Activated CD4-positive, alpha-beta T cell treated with anti-CD3 and anti-CD28 coated beads, Interleukin-2, amount 50 U/mL, for 48 hours (primary cell): ENCODE measurements around the gene THRB.
A peak's percentile ranks its signal among the peaks of the same experiment; 100 is the strongest.

Experiments used
- DNase-seq, 2 experiments: peaks; one replicate each; pipeline ENCODE4 v3.0.0-alpha.2; 2020

Gene THRB

GRCh38 chr3:24202071-24202470 lies 292.6 kb downstream of the THRB start:
- DNase-seq, result no peak

- no peak for DNase-seq
Measured at GRCh38 chr3:24201301-24201700, 293.3 kb downstream of the THRB start.

GRCh38 chr3:24199775-24200247 lies 294.8 kb downstream of the THRB start:
- no peak for DNase-seq

GRCh38 chr3:24199300-24199699 lies 295.4 kb downstream of the THRB start:
- DNase-seq, result no peak

- DNase-seq, result no peak
Measured at GRCh38 chr3:24198728-24199127, 295.9 kb downstream of the THRB start.

GRCh38 chr3:24197809-24198208 lies 296.8 kb downstream of the THRB start:
- no peak for DNase-seq

- DNase-seq, result no peak
Measured at GRCh38 chr3:24196526-24196925, 298.1 kb downstream of the THRB start.

- DNase-seq, result no peak
Measured at GRCh38 chr3:24195504-24196230, 299.0 kb downstream of the THRB start.

- no peak for DNase-seq
Measured at GRCh38 chr3:24192469-24193056, 302.1 kb downstream of the THRB start.

GRCh38 chr3:24191801-24192403 lies 302.7 kb downstream of the THRB start:
- no peak for DNase-seq

GRCh38 chr3:24190256-24190655 lies 304.4 kb downstream of the THRB start:
- DNase-seq, result no peak

GRCh38 chr3:24185738-24186384 lies 308.8 kb downstream of the THRB start:
- peak; percentile 10 to 32 for DNase-seq

- DNase-seq, result no peak
Measured at GRCh38 chr3:24184528-24185176, 310.0 kb downstream of the THRB start.

GRCh38 chr3:24182756-24183155 lies 311.9 kb downstream of the THRB start:
- DNase-seq, result no peak

- DNase-seq, result no peak
Measured at GRCh38 chr3:24181256-24181655, 313.4 kb downstream of the THRB start.

GRCh38 chr3:24180616-24181015 lies 314.0 kb downstream of the THRB start:
- no peak for DNase-seq

- no peak for DNase-seq
Measured at GRCh38 chr3:24177201-24177600, 317.4 kb downstream of the THRB start.

GRCh38 chr3:24174614-24175013 lies 320.0 kb downstream of the THRB start:
- DNase-seq, result no peak

- DNase-seq, result no peak
Measured at GRCh38 chr3:24168977-24169376, 325.7 kb downstream of the THRB start.

GRCh38 chr3:24167429-24167828 lies 327.2 kb downstream of the THRB start:
- no peak for DNase-seq

- no peak for DNase-seq
Measured at GRCh38 chr3:24166515-24166914, 328.1 kb downstream of the THRB start.

- no peak for DNase-seq
Measured at GRCh38 chr3:24165603-24165982, 329.1 kb downstream of the THRB start.

- no peak for DNase-seq
Measured at GRCh38 chr3:24164967-24165602, 329.6 kb downstream of the THRB start.
